Progenitor cell of endocrine pancreas (in vitro differentiated cells): ENCODE results near the gene SYT13. TPM values are rescaled to one million over a fixed set of nuclear protein-coding genes. Genes with fewer than 3 reads are reported as not detected.
A peak's percentile ranks its signal among the peaks of the same experiment; 100 is the strongest.

ENCODE experiments used
- DNase-seq: peaks from one replicate; pipeline ENCODE4 v3.0.0; 2021; ENCODE audit warnings: low spot score; ENCODE audit not compliant: unreplicated experiment
- H3K27ac Mint-ChIP-seq: 2 replicates; pipeline ENCODE4 v1.8.0; 2021; ENCODE audit warnings: mild to moderate bottlenecking, moderate library complexity, mixed read lengths
- H3K27me3 Mint-ChIP-seq: 2 replicates; pipeline ENCODE4 v1.8.0; 2021; ENCODE audit warnings: mixed read lengths
- H3K36me3 Mint-ChIP-seq: 2 replicates; pipeline ENCODE4 v1.8.0; 2022; ENCODE audit warnings: mixed read lengths; ENCODE audit not compliant: insufficient read depth
- H3K4me1 Mint-ChIP-seq: 2 replicates; pipeline ENCODE4 v1.8.0; 2021; ENCODE audit warnings: low read depth, mixed read lengths
- H3K4me3 Mint-ChIP-seq: 2 replicates; pipeline ENCODE4 v1.8.0; 2021; ENCODE audit warnings: low read depth, mild to moderate bottlenecking, moderate library complexity, mixed read lengths
- H3K9me3 Mint-ChIP-seq: 2 replicates; pipeline ENCODE4 v1.8.0; 2021; ENCODE audit warnings: low read depth, mixed read lengths
- CTCF ChIP-seq: fragments of 200-600 bp; sonication (generic); IDR thresholded peaks from one replicate; pipeline ENCODE4 v1.5.0; 2021; ENCODE audit warnings: antibody characterized with exemption, mild to moderate bottlenecking; ENCODE audit not compliant: unreplicated experiment
- total RNA-seq: library from RNA; stranded (reverse); gene quantifications from 2 replicates; pipeline ENCODE4 v1.2.1, GENCODE V29; 2021

SYT13 gene
- total RNA-seq, 1 donor from 2014 or later, result 24.5 TPM

- no peak for DNase-seq
- peaks cover 9% of the 10 kb centered on the region for H3K4me1 Mint-ChIP-seq
- no peak overlapping the region for H3K27ac Mint-ChIP-seq
- H3K4me3 Mint-ChIP-seq, result no peak overlapping the region
- TF ChIP-seq CTCF, result no peak
- H3K9me3 Mint-ChIP-seq, result peaks cover 8% of the 10 kb centered on the region
- peaks cover 6% of the 10 kb centered on the region for H3K36me3 Mint-ChIP-seq
- peaks cover 9% of the 10 kb centered on the region for H3K27me3 Mint-ChIP-seq
These were observed 10.3 kb downstream of the SYT13 start for GRCh38 chr11:45275828-45276227.

- no peak for TF ChIP-seq CTCF
- no peak for DNase-seq
- Mint-ChIP-seq H3K27me3 (peaks cover 9% of the 10 kb centered on the region), H3K9me3 (peaks cover 3% of the 10 kb centered on the region), H3K4me3 (no peak overlapping the region), H3K4me1 (peaks cover 10% of the 10 kb centered on the region), H3K27ac (no peak overlapping the region), H3K36me3 (peaks cover 6% of the 10 kb centered on the region)
These were observed 11.9 kb downstream of the SYT13 start for GRCh38 chr11:45274206-45274605.

GRCh38 chr11:45273509-45273908 is 12.6 kb downstream of the SYT13 start:
- no peak overlapping the region for H3K27ac Mint-ChIP-seq
- TF ChIP-seq CTCF, result no peak
- no peak overlapping the region for H3K4me3 Mint-ChIP-seq
- peaks cover 3% of the 10 kb centered on the region for H3K9me3 Mint-ChIP-seq
- DNase-seq, result no peak
- H3K36me3 Mint-ChIP-seq, result peaks cover 6% of the 10 kb centered on the region
- H3K27me3 Mint-ChIP-seq, result peaks cover 9% of the 10 kb centered on the region
- peaks cover 10% of the 10 kb centered on the region for H3K4me1 Mint-ChIP-seq

GRCh38 chr11:45272701-45273100 is 13.4 kb downstream of the SYT13 start:
- no peak overlapping the region for H3K4me3 Mint-ChIP-seq
- H3K27ac Mint-ChIP-seq, result no peak overlapping the region
- H3K4me1 Mint-ChIP-seq, result peaks cover 14% of the 10 kb centered on the region
- H3K36me3 Mint-ChIP-seq, result peaks cover 5% of the 10 kb centered on the region
- TF ChIP-seq CTCF, result no peak
- H3K27me3 Mint-ChIP-seq, result peaks cover 12% of the 10 kb centered on the region
- DNase-seq, result no peak
- peaks cover 3% of the 10 kb centered on the region for H3K9me3 Mint-ChIP-seq

- DNase-seq, result no peak
- no peak for TF ChIP-seq CTCF
- H3K4me3 Mint-ChIP-seq, result no peak overlapping the region
- peaks cover 5% of the 10 kb centered on the region for H3K36me3 Mint-ChIP-seq
- peaks cover 22% of the 10 kb centered on the region for H3K4me1 Mint-ChIP-seq
- H3K27me3 Mint-ChIP-seq, result peaks cover 12% of the 10 kb centered on the region
- peak overlapping the region; percentile 2 for H3K27ac Mint-ChIP-seq
- peaks cover 3% of the 10 kb centered on the region for H3K9me3 Mint-ChIP-seq
These were observed 15.0 kb downstream of the SYT13 start for GRCh38 chr11:45270946-45271716.
